Fibroblast of the aortic adventitia (primary cell): ENCODE data around the gene HIGD1A. TPM values are rescaled to one million over a fixed set of nuclear protein-coding genes. Genes with fewer than 3 reads are reported as not detected.

Experiments used
- DNase-seq: peaks from one replicate; pipeline ENCODE4 v3.0.0-alpha.2; 2010; ENCODE audit warnings: low read depth
- H3K4me3 ChIP-seq: 2 replicates; pipeline ENCODE4 v1.5.1; 2011; ENCODE audit warnings: low read depth, mild to moderate bottlenecking, control low read depth, low read length, moderate library complexity
- CTCF ChIP-seq: IDR thresholded peaks from 2 replicates; pipeline ENCODE4 v1.5.1; 2011; ENCODE audit warnings: mild to moderate bottlenecking, low read length, control low read depth, inconsistent platforms; ENCODE audit not compliant: insufficient read depth
- total RNA-seq: library from RNA; depleted of rRNA; stranded (reverse); fragments of >200 nt; gene quantifications from 2 replicates; pipeline ENCODE4 v1.2.3, GENCODE V29; 2012; ENCODE audit warnings: low replicate concordance

HIGD1A gene
- total RNA-seq, 1 donor: 163 TPM

- no peak for TF ChIP-seq CTCF
- no peak overlapping the region for H3K4me3 ChIP-seq
- DNase-seq: no peak
Measured at GRCh38 chr3:42746455-42747450, 57.5 kb downstream of the HIGD1A start.

GRCh38 chr3:42745776-42746454 is 58.4 kb downstream of the HIGD1A start:
- no peak for TF ChIP-seq CTCF
- no peak for DNase-seq
- H3K4me3 ChIP-seq: no peak overlapping the region

GRCh38 chr3:42745291-42745745 is 59.0 kb downstream of the HIGD1A start:
- DNase-seq: no peak
- no peak overlapping the region for H3K4me3 ChIP-seq
- TF ChIP-seq CTCF: no peak

GRCh38 chr3:42743204-42743995 is 60.9 kb downstream of the HIGD1A start:
- no peak overlapping the region for H3K4me3 ChIP-seq
- DNase-seq: no peak
- TF ChIP-seq CTCF: no peak

GRCh38 chr3:42742688-42743087 is 61.6 kb downstream of the HIGD1A start:
- TF ChIP-seq CTCF: no peak
- H3K4me3 ChIP-seq: no peak overlapping the region
- no peak for DNase-seq

- no peak for DNase-seq
- no peak for TF ChIP-seq CTCF
- H3K4me3 ChIP-seq: no peak overlapping the region
Measured at GRCh38 chr3:42742259-42742658, 62.0 kb downstream of the HIGD1A start.
